Stimulated activated naive CD4-positive, alpha-beta T cell (primary cell): ENCODE data around the gene ADGRB3.

ENCODE experiments used
- DNase-seq, 6 experiments: peaks; one replicate each; lab custom pipeline; 2025; lab: John Stamatoyannopoulos, UW

The ADGRB3 gene

DNA sequence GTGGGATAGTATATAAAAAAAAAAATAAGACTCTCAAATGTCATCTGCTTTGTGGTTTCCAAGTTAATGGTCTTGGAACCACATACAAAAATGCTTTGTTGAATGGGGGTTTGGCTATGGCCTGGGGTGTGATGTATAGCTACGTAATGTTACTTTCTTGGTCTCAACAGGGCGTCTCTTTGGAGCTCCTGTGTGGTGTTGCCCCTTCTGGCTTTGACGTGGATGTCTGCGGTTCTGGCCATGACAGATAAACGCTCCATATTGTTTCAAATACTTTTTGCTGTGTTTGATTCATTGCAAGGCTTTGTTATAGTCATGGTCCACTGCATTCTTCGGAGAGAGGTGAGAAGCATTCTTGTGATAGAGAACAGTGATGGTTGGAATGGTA, 704.1 kb downstream of the ADGRB3 start:
- DNase-seq: no peak

DNA sequence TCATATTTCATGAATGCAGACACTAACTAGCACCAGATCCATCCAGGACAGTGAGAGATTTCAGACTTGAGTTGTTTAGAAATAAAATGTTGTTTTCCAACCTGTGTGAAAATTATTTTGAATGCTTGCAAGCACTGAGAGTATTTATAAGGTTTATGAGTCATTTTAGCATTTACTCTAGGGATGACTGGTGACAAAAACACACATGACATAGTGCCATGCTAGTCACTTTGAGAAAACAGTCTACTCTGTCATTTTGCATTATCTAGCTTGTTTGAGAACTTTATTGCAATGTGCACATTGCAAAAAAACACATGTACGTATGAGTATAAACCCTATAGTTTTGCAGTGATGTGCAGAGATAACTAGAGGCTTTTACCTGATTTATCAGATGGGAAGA, 705.1 kb downstream of the ADGRB3 start:
- DNase-seq: no peak

DNA sequence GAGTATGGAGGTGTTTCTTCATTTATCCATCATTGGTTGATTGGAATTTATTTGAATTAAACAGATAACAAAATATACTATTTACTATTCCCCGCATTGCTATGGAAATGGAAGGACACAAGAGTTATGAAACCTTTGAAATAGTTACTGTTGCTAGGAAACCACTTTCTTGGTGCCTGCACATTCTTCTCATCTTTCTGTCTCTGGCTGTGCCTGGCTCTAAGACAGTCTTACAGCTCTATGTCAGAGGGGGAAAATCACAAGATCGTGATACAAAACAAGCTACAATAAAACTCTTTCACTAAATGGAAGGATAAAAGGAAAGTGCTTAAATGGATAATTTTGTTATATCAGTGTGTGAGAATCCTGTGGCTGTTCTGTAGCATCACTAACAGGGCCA, 708.8 kb downstream of the ADGRB3 start:
- no peak for DNase-seq

- no peak for DNase-seq
Measured at GRCh38 chr6:69349771-69350170, 714.7 kb downstream of the ADGRB3 start.

DNA sequence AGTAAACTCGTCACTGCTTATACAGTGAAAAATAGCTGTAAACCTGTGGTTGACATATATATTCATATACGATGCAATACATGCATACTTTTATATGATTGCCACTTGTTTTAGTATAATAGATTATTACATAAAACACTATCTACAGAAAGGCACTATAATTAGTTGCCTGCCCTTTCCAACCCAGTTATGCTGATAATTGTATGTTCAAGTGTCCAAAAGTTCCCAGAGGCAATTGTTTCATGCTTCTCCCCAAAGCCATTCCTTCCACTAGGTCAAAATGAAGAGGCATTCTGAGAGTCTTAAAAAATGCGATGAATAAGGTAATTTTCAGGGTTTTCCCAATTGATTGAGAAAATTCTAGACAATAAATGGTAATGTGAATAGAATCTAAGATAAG, 727.1 kb downstream of the ADGRB3 start:
- no peak for DNase-seq

DNA sequence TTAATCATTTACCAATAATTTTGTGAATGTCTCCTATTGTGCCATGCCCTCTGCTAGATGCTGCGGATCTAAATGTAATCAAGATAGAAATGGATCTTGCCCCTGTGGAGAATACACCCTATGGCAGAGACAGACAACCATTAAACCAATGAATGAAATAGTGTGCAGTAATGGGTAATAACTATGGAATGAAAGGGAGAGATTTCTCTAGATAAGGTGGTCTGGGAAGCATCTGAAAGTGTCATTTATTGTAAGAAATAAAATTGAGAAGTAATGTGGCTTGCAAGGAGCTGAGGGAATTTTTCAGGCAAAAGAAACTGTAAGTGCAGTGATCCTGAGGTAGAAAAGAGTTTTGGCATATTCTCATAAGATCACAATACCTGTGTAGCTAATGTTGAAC, 731.7 kb downstream of the ADGRB3 start:
- no peak for DNase-seq

DNA sequence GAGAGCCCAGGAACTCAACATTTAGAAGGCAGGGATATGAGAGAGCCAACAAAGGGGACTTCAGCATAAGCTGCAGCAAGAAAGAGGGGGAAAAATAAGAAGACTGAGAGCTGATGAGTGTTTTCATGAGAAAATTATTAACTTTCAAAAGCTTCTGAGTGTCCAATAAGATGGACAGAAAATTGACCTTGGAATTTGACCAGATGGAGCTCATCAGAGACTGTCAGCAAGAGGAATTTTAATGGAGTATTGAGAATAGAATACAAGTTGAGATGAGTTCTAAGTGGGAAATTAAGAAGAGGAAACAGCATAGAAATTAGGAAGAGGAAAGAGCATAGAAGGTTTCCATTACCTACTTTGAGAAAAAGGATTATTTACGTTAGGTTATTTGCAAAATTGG, 733.5 kb downstream of the ADGRB3 start:
- DNase-seq: no peak

DNA sequence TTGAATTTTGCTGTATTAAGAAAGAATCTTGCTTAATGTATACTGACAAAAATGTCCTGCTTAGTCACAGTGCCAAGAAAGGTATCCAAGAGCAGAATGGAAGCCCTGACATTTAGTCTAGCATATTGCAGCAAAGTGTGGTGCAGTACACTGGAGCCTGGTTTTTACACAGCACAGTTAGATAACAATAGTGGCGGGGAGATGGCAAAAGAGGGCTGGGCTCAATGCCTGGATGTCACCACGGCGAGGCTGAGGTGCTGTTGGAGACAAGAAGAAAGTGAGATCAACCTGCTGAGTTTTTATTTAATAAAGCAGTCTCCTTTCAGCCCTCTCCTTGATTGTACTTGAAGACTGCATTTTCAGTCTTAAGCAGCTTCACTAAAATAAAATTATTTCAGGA, 735.7 kb downstream of the ADGRB3 start:
- DNase-seq: no peak

- DNase-seq: no peak
Measured at GRCh38 chr6:69378326-69378725, 743.2 kb downstream of the ADGRB3 start.

GRCh38 chr6:69379518-69379917, 744.4 kb downstream of the ADGRB3 start:
- no peak for DNase-seq

DNA sequence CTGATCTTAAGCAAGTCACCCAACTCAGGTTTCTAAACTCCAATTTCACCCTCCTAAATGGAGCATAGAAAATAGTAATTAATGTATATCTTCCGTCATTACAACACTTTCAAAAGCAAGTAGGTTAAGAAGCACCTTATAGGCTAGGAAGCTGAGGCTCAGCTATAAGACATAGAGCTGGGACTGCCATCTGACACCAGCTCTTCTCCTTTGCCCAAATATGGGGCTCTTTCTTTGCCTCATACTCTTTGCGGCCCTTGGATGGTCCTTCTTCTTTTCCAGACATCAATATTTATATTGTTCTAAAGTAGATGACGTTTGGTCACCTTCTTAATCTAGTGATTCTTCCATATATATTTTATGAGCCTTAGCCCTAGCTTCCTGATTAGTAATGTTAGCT, 748.5 kb downstream of the ADGRB3 start:
- no peak for DNase-seq

DNA sequence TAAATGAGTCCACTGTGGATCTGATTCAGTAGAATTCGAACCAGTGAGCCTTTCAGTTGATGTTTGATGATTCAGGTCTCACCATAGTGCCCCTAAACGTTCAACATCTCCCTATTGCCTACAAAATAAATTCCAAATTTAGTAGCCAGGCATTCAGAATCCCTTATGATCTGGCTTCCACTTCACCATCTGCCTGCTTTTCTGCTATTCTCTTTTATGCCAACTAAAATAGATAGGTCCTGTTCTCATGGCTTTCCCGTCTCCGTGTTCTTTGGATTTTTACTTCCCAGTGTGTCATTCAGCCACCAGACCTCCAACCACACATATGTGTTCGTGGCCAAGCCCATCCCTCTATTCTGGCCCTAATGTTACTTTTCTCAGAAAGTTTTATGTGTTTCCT, 751.3 kb downstream of the ADGRB3 start:
- no peak for DNase-seq

DNA sequence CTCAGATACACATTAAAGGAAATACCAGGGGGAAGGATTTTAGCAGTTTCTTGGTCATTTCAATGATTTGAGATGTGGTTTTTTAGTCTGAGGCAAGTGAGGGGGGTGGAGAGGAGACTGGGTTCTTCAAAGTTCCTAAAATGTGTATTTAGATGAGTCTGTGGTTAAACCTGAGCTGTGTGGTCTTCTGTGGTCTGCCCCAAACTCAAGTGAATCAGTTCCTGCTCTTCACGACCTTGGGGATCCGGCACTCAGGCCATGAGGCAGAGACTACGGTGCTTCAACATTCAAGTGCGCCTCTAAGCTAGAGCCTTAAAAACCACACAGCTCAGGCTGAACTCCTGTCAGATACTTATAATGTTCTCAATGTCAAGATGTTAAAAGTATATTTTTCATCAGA, 755.0 kb downstream of the ADGRB3 start:
- no peak for DNase-seq

- no peak for DNase-seq
Measured at GRCh38 chr6:69391106-69391505, 756.0 kb downstream of the ADGRB3 start.

DNA sequence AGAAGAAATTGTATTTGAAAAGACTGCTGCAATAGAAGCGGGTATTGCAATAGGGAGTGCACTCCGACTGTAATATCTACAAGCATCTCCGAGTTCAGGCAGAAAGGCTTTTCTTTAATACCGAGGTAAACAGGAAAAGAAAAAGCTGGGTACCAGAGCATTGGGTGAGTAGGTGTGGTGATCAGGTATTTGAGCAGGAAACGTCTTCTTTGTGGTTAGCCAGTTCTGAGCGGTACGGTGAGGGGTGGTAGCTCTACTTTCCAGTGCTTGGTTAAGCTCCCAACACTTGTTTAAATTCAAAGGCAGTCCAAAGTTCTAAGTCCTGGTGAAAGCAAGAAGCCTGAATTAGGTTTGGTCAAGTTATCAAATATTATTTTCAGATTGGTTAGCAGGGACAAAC, 757.7 kb downstream of the ADGRB3 start:
- no peak for DNase-seq

- no peak for DNase-seq
Measured at GRCh38 chr6:69398311-69398710, 763.2 kb downstream of the ADGRB3 start.

DNA sequence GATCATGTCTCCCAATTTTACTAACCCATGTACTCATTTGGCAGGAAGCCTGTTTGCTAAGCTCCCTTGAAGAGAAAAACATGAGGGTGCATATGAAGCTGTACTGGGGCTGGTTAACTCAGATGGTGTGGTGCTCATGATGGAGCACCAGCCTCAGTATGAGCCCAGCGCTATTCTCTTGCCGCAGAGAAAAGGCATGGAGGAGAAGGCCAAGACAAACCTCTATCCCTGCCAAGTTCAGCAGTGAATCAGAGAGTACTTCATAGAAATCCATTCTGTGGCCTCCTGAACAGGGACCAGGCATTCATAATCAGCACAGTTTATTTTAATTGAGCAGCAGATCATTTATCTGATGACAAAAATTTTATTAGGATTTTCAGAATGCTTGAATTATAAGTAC, 763.6 kb downstream of the ADGRB3 start:
- no peak for DNase-seq

GRCh38 chr6:69408886-69409285, 773.8 kb downstream of the ADGRB3 start:
- DNase-seq: no peak

DNA sequence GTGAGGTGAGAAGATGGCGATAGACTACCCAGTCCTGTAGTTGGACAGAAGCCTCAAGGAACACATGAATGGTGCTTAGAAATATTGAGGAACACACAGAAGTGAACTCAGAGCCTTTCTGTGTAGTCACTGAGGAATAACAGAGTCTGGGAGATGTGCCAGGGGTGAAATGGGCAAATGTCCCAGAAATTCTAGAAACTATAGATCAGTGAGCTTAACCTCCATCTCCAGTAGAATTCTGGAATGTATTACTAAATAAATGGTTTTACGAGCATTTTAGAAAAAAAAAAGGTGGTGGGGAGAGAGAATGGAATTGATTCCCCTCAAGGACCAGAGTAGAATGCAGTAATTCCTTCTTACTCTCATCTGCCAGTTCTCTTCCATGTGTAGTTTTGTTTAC, 781.7 kb downstream of the ADGRB3 start:
- no peak for DNase-seq

DNA sequence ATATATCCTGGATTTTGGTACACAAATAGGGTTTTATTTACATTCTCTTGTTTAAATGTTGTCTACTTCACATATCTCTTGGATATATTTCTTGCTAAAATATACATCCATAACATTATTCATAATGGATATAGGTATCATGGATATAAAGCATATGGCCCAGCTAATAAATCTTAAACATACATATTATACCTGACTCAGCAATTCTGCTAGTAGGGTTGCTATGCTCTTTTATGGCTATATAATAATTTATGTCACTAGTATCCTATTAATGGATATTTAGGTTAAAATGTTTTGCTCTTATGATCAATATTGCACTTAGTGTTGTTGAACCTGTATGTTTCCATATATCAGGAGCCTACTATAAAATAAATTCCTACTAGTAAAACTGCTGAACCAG, 786.2 kb downstream of the ADGRB3 start:
- DNase-seq: no peak

DNA sequence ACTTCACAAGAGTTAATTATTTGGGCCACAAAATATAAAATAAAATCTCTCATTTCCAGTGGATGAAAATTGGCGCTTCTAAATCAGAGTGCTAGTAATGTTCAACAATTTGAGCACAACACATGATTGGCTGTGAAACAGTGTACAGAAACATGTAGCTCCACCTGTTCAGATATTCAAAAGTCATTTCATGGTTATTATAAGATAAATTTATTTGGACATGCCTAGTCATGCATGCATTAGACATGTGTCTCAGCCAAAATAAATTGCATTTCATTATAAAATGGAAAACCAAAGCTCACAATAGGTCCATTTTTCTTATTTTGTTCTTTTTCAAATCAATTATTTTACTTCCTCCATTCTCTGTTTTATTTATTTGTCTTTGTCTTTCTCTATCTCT, 786.9 kb downstream of the ADGRB3 start:
- DNase-seq: no peak

DNA sequence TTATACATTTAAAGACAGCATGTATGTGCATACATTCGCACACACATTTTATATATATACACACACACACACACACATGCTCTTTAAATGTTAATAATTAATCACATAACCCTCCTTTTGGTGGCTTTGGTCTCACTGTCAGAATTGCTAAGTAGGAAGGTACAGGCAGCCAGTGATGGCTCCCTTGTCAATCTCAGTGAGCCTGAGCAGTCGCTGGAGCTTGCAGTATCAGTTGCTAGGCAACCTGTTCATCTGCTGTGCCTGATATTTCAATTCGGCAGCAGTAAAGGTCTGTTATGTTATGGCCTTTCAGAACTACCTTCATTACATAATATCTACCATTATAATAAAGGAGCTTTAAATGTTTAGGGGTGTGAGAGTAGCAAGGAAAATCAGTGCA, 787.4 kb downstream of the ADGRB3 start:
- DNase-seq: no peak

GRCh38 chr6:69423785-69424184, 788.7 kb downstream of the ADGRB3 start:
- DNase-seq: no peak

DNA sequence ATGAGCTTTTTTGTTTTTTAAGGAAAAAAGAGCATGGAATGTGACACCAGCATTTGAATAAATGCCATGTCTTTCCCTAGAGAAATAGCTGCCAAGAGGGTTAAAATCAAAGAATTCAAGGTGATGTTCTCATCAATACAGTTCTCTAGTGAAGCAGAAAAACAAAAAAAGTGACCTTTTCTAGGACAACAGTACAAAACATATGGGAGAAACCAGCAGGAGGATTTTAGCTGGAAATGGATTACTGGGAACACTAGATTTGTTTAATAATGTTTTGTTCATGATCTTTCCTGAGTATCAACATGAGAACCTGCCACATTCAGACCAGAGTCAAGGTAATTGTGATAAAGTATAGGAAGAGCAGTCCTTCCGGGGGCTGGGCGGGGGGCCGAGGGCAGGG, 789.5 kb downstream of the ADGRB3 start:
- no peak for DNase-seq

DNA sequence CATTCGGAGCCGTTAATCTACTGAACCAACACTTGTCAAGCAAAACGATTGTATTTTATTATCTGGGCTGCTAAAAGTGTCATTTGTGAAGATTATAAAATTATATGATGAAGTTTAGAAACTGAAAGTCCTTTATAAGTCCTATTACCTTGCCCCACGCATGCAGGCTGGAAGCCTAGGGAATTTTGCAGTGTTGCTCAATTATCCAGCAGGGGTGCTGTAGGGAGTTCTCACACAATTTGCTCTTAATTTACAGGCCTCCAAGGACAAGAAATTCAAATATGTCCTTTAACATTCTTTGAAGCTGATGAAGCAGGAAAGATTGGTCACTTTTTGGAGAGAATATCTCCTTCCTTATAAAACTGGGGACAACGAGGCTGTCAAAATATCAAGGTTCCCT, 792.8 kb downstream of the ADGRB3 start:
- DNase-seq: no peak
